OCI-LY1 (cell line): ENCODE results near the gene RPN1.

Experiments
- CTCF ChIP-seq: fragments of 200-600 bp; sonication (generic), shearing (Covaris generic); IDR thresholded peaks from 2 replicates; pipeline ENCODE4 v1.5.1; 2017; ENCODE audit warnings: mild to moderate bottlenecking, antibody characterized with exemption, low read length, moderate library complexity, mixed read lengths
- EZH2 ChIP-seq: fragments of 200-600 bp; sonication (generic), shearing (Covaris generic); IDR thresholded peaks from 2 replicates; pipeline ENCODE4 v1.8.0; 2017; ENCODE audit warnings: borderline replicate concordance, mixed run types, mild to moderate bottlenecking, antibody characterized with exemption, low read length, moderate library complexity, mixed read lengths

GRCh38 chr3:128655531-128655930 is 4.9 kb upstream of the RPN1 start:
- TF ChIP-seq CTCF (no peak), EZH2 (no peak)
